GM12878 (cell line): Measurements from ENCODE around the gene RCCD1. TPM values are rescaled to one million over a fixed set of nuclear protein-coding genes. Genes with fewer than 3 reads are reported as not detected.

ENCODE experiments used
- BACH1 ChIP-seq: fragments of 450-650 bp; IDR thresholded peaks from 2 replicates; pipeline ENCODE4 v1.6.1; 2017; ENCODE audit warnings: mild to moderate bottlenecking, borderline replicate concordance
- DPF2 ChIP-seq: fragments of 450-650 bp; IDR thresholded peaks from 2 replicates; pipeline ENCODE4 v1.6.1; 2017; ENCODE audit warnings: mild to moderate bottlenecking
- ETV6 ChIP-seq, 2 experiments: fragments of 450-650 bp in 1 of 2; IDR thresholded peaks in 1 of 2; conservative IDR thresholded peaks in 1 of 2; 2 replicates each; pipeline ENCODE4 v1.6.1; 2014; ENCODE audit warnings: antibody characterized with exemption in 1 of 2, borderline replicate concordance in 1 of 2, low read depth in 1 of 2, mild to moderate bottlenecking in 1 of 2, moderate library complexity in 1 of 2
- GATAD2B ChIP-seq: fragments of 450-650 bp; conservative IDR thresholded peaks from 2 replicates; pipeline ENCODE4 v1.6.1; 2017; ENCODE audit warnings: low read depth, mild to moderate bottlenecking, moderate library complexity
- HDGF ChIP-seq: fragments of 450-650 bp; IDR thresholded peaks from 2 replicates; pipeline ENCODE4 v1.6.1; 2016; ENCODE audit warnings: antibody characterized with exemption
- KDM1A ChIP-seq: fragments of 200-600 bp; sonication (generic); IDR thresholded peaks from 2 replicates; pipeline ENCODE4 v1.6.1; 2016; ENCODE audit warnings: borderline replicate concordance
- MEF2B ChIP-seq: fragments of 450-650 bp; IDR thresholded peaks from 2 replicates; pipeline ENCODE4 v1.6.1; 2018; ENCODE audit warnings: mild to moderate bottlenecking, moderate library complexity; ENCODE audit not compliant: partially characterized antibody, poor library complexity, severe bottlenecking
- NR2F1 ChIP-seq: fragments of 450-650 bp; conservative IDR thresholded peaks from 2 replicates; pipeline ENCODE4 v1.6.1; 2017; ENCODE audit warnings: mild to moderate bottlenecking
- NRF1 ChIP-seq: conservative IDR thresholded peaks from 2 replicates; pipeline ENCODE4 v1.6.1; 2011; ENCODE audit warnings: mild to moderate bottlenecking, low read depth, low read length, improper control_type of control experiment
- RB1 ChIP-seq: fragments of 450-650 bp; formaldehyde crosslinking; IDR thresholded peaks from 2 replicates; pipeline ENCODE4 v1.6.1; 2017; ENCODE audit warnings: mild to moderate bottlenecking, borderline replicate concordance
- RELB ChIP-seq: fragments of 450-650 bp; IDR thresholded peaks from 2 replicates; pipeline ENCODE4 v1.6.1; 2017; ENCODE audit warnings: low read depth, mild to moderate bottlenecking, moderate library complexity
- SP1 ChIP-seq: IDR thresholded peaks from one replicate; pipeline ENCODE4 v1.6.1; 2011; ENCODE audit warnings: low read depth, low read length
- SRF ChIP-seq, 2 experiments: IDR thresholded peaks; 2 replicates each; pipeline ENCODE4 v1.6.1; 2011; ENCODE audit warnings: low read depth in 2 of 2, low read length in 2 of 2, mild to moderate bottlenecking in 1 of 2, moderate library complexity in 1 of 2
- ZBTB4 ChIP-seq: fragments of 450-650 bp; formaldehyde crosslinking; IDR thresholded peaks from 2 replicates; pipeline ENCODE4 v1.4.0; 2022; ENCODE audit warnings: mild to moderate bottlenecking, moderate library complexity
- polyA plus RNA-seq, 11 experiments: library from polyadenylated mRNA; depleted of rRNA in 4 of 11; unstranded in 6 of 11; stranded (reverse) in 5 of 11; fragments of >200 nt; fragmentation: Nextera tagmentation in 4 of 11; fragmentation: Illumina TruSeq in 1 of 11; extraction: Ambion mirVana in 4 of 11; extraction: Trizol in 1 of 11; gene quantifications; 1 replicate in 1 of 11; 2 replicates in 10 of 11; pipeline versions ENCODE4 v1.2.1 to v1.2.3, GENCODE V29; 2011 to 2016; ENCODE audit warnings: inconsistent platforms in 2 of 11, missing spikeins in 2 of 11, low read depth in 1 of 11
- total RNA-seq, 4 experiments: library from RNA; depleted of rRNA in 3 of 4; stranded (reverse); fragments of >200 nt in 3 of 4; fragmentation: Illumina TruSeq in 1 of 4; extraction: Trizol in 1 of 4; gene quantifications; 2 replicates each; pipeline versions ENCODE4 v1.2.1 to v1.2.3, GENCODE V29; 2013 to 2021
- TF ChIP-seq, protein P1 (sequence below): IDR thresholded peaks from 2 replicates; pipeline ENCODE4 v1.6.1; 2012; ENCODE audit warnings: low read length, inconsistent platforms
- TF ChIP-seq, protein P2 (sequence below): IDR thresholded peaks from 2 replicates; pipeline ENCODE4 v1.6.1; 2011; ENCODE audit warnings: mild to moderate bottlenecking, low read depth, low read length, moderate library complexity; ENCODE audit not compliant: insufficient replicate concordance

Gene RCCD1
- total and polyA plus RNA-seq, 10 of the 15 experiments (the other 5 are each of a cell fraction or from before 2014, with no cell fraction given): 5.2 to 30.4 (median 20.9) TPM

GRCh38 chr15:90934949-90935751 lies 19.5 kb upstream of the RCCD1 start, which contains the start of gene UNC45A (continued):
- TF ChIP-seq HDGF (peak; percentile 84; the same call in 1 of the 2 replicates), SP1 (peak; percentile 9), RB1 (0 out of 2 replicates have a peak, but pooled peaks have one; percentile 34), SRF (IDR thresholded peaks at IDR 0.05; ENCODE audit: low read depth in 2 of 2, low read length in 2 of 2) (0 out of 4 replicates have a peak, but pooled peaks of 1 of the 2 experiments have one; percentile 14), NR2F1 (peak; percentile 40; the same call in 1 of the 2 replicates), GATAD2B (peak; percentile 6; the same call in 1 of the 2 replicates), DPF2 (0 out of 2 replicates have a peak, but pooled peaks have one; percentile 27), RELB (no peak), MEF2B (peak; percentile 40), KDM1A (no peak), ZBTB4 (CRISPR knock-in tag) (no peak), BACH1 (peak; percentile 41; the same call in 1 of the 2 replicates), NRF1 (peak; percentile 43), ETV6 (conservative IDR thresholded peaks at IDR 0.05 in 1 of 2, IDR thresholded peaks at IDR 0.05 in 1 of 2; ENCODE audit: borderline replicate concordance in 1 of 2, low read depth in 1 of 2) (no peak)
- TF ChIP-seq, protein P1, sequence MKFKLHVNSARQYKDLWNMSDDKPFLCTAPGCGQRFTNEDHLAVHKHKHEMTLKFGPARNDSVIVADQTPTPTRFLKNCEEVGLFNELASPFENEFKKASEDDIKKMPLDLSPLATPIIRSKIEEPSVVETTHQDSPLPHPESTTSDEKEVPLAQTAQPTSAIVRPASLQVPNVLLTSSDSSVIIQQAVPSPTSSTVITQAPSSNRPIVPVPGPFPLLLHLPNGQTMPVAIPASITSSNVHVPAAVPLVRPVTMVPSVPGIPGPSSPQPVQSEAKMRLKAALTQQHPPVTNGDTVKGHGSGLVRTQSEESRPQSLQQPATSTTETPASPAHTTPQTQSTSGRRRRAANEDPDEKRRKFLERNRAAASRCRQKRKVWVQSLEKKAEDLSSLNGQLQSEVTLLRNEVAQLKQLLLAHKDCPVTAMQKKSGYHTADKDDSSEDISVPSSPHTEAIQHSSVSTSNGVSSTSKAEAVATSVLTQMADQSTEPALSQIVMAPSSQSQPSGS: no peak
- TF ChIP-seq, protein P2, sequence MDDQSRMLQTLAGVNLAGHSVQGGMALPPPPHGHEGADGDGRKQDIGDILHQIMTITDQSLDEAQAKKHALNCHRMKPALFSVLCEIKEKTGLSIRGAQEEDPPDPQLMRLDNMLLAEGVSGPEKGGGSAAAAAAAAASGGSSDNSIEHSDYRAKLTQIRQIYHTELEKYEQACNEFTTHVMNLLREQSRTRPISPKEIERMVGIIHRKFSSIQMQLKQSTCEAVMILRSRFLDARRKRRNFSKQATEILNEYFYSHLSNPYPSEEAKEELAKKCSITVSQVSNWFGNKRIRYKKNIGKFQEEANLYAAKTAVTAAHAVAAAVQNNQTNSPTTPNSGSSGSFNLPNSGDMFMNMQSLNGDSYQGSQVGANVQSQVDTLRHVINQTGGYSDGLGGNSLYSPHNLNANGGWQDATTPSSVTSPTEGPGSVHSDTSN: no peak
